ENCODE results near the gene RPL18A. TPM values are rescaled to one million over a fixed set of nuclear protein-coding genes. Genes with fewer than 3 reads are reported as not detected.
A peak's percentile ranks its signal among the peaks of the same experiment; 100 is the strongest.

The RPL18A gene
- total RNA-seq, 2 experiments from 2014 or later, result 3,663 to 3,679 TPM

DNA sequence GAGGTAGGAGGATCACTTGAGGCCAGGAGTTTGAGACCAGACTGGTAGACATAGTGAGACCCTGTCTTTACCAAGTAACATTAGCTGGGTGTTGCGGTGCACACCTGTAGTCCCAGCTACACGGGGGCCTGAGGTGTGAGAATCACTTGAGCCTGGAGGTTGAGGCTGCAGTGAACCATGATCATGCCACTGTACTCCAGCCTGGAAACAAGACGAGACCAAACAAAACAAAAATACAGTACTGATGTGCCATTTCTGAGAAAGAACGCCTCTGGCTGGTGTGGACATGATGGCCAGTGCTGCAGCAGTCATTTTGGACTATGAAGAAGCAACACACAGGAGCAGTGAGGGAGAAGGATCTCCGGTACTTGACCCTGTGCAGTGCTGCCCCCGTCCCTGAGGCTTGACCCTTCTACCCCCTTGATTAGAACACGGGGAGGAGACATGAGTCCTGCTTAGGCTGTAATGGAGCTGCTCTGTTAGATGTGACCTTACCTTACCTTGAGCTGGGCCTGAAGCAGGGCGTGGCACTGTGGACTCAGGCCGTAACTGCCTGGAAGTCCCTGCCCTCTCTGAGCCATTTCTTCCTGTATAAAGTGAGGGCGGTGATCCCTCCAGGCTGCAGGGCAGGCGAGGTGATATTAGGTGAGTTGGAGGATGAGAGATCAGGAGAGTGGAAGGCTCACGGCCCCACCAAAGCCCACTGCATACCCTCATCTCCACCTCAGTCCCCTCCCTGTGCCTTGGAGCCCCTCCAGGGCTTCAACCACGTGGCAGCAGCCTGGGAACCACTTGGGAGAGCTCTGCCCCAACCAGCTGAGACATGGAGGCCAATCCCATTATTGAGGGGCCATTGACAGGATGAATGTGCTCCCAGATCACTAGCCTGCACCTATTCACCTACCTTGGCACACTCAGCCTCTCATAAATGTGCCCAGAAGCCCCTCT lies 5.9 kb downstream of the RPL18A start:
- DNase-seq (peak; percentile 27), ATAC-seq (peak; percentile 25)
- intact Hi-C loops (cut with micrococcal nuclease), result no loop called here
- Mint-ChIP-seq H3K27ac (peak overlapping the region; percentile 61), H3K4me3 (no peak overlapping the region), H3K4me1 (ENCODE audit: low read depth) (peaks cover 23% of the 10 kb centered on the region), H3K27me3 (no peaks in the 10 kb centered on the region), H3K9me3 (no peaks in the 10 kb centered on the region), H3K36me3 (ENCODE audit: low read depth) (peaks cover 43% of the 10 kb centered on the region)
- CTCF ChIA-PET, result interaction anchor here (3.4 kb wide), 1 partner anchor 67 kb away, joined by 18 read pairs; the partner anchor contains the start of gene CCDC124
- POLR2A ChIA-PET, result interaction anchor here (1.0 to 8.7 kb wide), 14 partner anchors 11 to 416 kb away, joined by 3 to 143 read pairs (median 4); partner anchors contain the start of genes CCDC124, JAK3 and JUND
- no peak for TF ChIP-seq CTCF (IDR thresholded peaks at IDR 0.05)

DNA sequence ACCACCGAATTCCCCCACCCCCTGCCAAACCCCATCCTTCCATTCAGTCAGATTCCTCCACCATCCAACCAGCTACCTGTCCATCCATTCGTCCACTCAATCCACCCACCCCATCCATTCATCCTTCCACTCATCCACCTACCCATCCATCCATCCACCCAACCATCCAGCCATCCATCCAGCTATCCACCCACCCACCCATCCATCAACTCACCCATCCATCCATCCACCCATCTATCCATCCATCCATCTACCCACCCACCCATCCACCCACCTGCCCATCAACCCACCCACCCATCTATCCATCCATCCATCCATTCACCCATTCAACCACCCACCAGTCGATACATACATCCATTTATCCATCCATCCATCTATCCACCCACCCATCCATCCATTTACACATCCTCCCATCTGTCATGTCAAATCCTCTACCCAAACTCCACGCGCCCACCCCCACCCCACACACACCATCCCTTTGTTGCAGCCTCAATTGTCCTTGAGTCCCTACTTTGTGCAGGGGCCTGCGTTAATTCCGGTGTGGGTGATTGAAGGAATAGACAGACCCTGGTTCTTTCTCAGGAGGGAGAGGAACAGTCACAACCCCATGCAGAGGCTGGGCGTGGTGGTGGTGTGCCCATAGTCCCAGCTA lies 6.7 kb downstream of the RPL18A start:
- DNase-seq (no peak), ATAC-seq (no peak)
- H3K36me3 Mint-ChIP-seq (ENCODE audit: low read depth), result peaks cover 35% of the 10 kb centered on the region
- H3K4me3 Mint-ChIP-seq, result no peak overlapping the region
- no peak for TF ChIP-seq CTCF (IDR thresholded peaks at IDR 0.05)
- POLR2A ChIA-PET, result interaction anchor here (1.0 to 8.7 kb wide), 9 partner anchors 12 to 134 kb away, joined by 3 to 143 read pairs (median 7); partner anchors contain the start of genes CCDC124 and JAK3
- intact Hi-C loops (cut with micrococcal nuclease), result no loop called here
- no peaks in the 10 kb centered on the region for H3K27me3 Mint-ChIP-seq
- H3K9me3 Mint-ChIP-seq, result no peaks in the 10 kb centered on the region
- peaks cover 20% of the 10 kb centered on the region for H3K4me1 Mint-ChIP-seq (ENCODE audit: low read depth)
- CTCF ChIA-PET, result interaction anchor here (3.4 kb wide), 1 partner anchor 66 kb away, joined by 18 read pairs; the partner anchor contains the start of gene CCDC124
- H3K27ac Mint-ChIP-seq, result no peak overlapping the region

GRCh38 chr19:17866964-17867486 lies 7.3 kb downstream of the RPL18A start:
- CTCF ChIA-PET, result interaction anchor here (1.8 kb wide), 1 partner anchor 8 kb away, joined by 4 read pairs; no protein-coding TSS in a partner anchor
- no peak for ATAC-seq
- no peak overlapping the region for H3K27ac Mint-ChIP-seq

GRCh38 chr19:17868669-17869068 lies 9.0 kb downstream of the RPL18A start:
- ATAC-seq, result no peak
- Mint-ChIP-seq H3K27ac (no peak overlapping the region), H3K27me3 (no peaks in the 10 kb centered on the region), H3K36me3 (ENCODE audit: low read depth) (peaks cover 14% of the 10 kb centered on the region), H3K9me3 (no peaks in the 10 kb centered on the region), H3K4me3 (no peak overlapping the region), H3K4me1 (ENCODE audit: low read depth) (peaks cover 13% of the 10 kb centered on the region)
- ChIA-PET POLR2A (interaction anchor here (1.1 to 6.5 kb wide), 2 partner anchors 7 to 64 kb away, joined by 3 to 122 read pairs; partner anchors contain the start of genes CCDC124 and RPL18A), CTCF (interaction anchor here (1.7 to 1.8 kb wide), 2 partner anchors 10 to 64 kb away, joined by 4 to 6 read pairs; partner anchors contain the start of gene CCDC124)
- TF ChIP-seq CTCF (IDR thresholded peaks at IDR 0.05), result no peak
- intact Hi-C loops (cut with micrococcal nuclease), result no loop called here
- DNase-seq, result no peak

More at GRCh38 chr19:17866964-17867486, 7.3 kb downstream of the RPL18A start:
- H3K9me3 Mint-ChIP-seq, result no peaks in the 10 kb centered on the region
- H3K36me3 Mint-ChIP-seq (ENCODE audit: low read depth), result peaks cover 29% of the 10 kb centered on the region
- POLR2A ChIA-PET, result interaction anchor here (1.1 to 8.7 kb wide), 4 partner anchors 19 to 84 kb away, joined by 4 to 143 read pairs (median 43); partner anchors contain the start of genes CCDC124 and JAK3
- TF ChIP-seq CTCF (IDR thresholded peaks at IDR 0.05), result no peak
- peaks cover 18% of the 10 kb centered on the region for H3K4me1 Mint-ChIP-seq (ENCODE audit: low read depth)
- no peak for DNase-seq
- intact Hi-C loops (cut with micrococcal nuclease), result no loop called here
- no peaks in the 10 kb centered on the region for H3K27me3 Mint-ChIP-seq
- no peak overlapping the region for H3K4me3 Mint-ChIP-seq

All from activated CD8-positive, alpha-beta T cell treated with anti-CD3 and anti-CD28 coated beads for 36 hours (primary cell).